GM21717 (cell line): Measurements from ENCODE around the gene ANGPT4.

ENCODE experiments used
- ATAC-seq: cut with Tn5 transposase; IDR thresholded peaks from one replicate; pipeline ENCODE4 v1.9.1; 2021; ENCODE audit warnings: mild to moderate bottlenecking, moderate library complexity; ENCODE audit not compliant: unreplicated experiment

ANGPT4 gene, protein sequence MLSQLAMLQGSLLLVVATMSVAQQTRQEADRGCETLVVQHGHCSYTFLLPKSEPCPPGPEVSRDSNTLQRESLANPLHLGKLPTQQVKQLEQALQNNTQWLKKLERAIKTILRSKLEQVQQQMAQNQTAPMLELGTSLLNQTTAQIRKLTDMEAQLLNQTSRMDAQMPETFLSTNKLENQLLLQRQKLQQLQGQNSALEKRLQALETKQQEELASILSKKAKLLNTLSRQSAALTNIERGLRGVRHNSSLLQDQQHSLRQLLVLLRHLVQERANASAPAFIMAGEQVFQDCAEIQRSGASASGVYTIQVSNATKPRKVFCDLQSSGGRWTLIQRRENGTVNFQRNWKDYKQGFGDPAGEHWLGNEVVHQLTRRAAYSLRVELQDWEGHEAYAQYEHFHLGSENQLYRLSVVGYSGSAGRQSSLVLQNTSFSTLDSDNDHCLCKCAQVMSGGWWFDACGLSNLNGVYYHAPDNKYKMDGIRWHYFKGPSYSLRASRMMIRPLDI

DNA sequence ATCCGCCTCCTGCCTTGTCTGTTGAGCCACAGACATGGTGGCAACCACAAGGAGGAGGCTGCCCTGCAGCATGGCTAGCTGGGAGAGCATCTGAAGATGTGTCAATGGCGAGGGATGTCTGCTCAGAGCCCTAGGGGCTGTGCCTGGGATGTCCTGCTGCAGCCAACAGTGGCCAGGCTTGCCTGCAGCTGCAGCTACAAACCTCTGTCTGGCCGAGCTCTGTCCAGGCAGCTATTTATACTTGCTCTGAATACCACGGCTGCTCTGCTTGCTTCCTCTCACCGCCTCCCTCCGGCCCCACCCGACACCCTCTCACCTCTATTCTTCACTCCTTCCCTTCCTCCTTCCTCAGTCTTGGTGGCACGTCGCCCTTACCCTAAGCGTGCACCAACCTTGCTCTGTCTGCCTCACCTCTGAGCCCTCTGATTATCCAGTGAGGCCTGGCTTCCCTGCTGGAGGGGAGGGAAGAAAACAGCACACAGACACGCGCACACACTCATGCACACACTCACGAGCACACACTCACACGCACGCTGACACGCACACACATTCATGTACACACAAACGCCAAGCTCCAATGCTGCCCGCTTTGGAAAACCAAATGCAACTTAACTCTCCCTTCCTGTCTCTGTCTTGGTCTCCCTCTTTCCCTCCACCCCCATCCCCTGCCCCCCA, at the start of gene ANGPT4:
ANGPT4 (minus strand) TSS at position 210 of the 675 bp plus-strand sequence; CDS start at position 90, 120 bp downstream.
- ATAC-seq = no peak

DNA sequence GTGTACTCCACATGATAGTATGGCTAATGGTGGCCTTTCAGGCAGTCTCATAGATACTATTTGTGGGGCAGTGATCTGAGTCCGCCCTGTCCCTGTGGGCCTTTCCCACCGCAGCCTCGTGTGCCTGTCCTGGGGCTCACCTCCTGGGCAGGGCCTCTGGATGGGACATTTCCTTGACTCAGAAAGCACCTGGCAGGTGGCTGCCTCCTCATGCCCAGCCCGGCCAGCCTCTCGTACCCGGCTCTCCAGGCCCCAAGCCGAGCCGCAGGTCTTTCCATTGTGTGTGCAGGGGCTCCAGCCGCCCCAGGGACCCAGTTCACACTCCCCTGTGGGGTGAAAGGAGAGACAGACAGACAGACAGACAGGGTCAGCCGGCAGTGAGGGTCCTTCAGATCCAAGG, 47.7 kb upstream of the ANGPT4 start:
- ATAC-seq = no peak

DNA sequence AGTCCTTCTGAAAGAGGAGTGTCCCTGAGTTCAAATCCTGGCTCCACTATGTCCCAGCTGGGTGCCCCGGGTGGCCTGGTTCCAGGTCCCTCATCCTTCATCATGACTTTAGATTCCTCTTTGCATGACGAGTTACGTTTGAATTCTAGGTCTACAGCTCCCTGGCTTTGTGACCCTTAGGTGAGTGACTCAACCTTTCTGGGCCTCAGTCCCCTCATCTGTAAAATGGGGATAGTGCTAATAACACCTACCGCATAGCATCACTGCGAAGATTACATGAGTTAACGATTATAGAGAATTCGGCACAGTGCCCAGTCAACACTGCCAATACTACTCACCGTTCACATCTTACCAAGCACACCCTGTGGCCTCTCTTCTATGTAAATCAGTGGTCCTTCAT, 46.5 kb upstream of the ANGPT4 start:
- ATAC-seq = no peak

DNA sequence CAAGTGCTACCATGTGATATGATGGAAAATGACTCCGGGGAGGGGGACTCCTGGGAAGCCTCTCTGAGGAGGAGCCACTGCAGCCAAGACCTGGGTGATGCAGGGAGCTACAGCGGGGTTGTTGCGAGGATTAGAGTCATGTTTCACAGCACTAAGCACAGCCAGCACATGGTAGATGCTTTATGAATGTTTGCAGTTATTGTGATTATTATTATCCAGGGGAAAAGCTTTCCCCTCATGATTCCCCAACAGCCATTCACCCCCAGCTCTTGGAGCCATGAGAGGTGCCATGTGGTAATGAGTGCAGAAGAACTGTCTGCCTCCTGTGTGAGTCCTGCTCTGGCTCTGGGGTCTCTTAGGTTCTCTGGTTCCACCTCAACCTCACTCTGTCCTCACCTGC, 46.1 kb upstream of the ANGPT4 start:
- no peak for ATAC-seq

DNA sequence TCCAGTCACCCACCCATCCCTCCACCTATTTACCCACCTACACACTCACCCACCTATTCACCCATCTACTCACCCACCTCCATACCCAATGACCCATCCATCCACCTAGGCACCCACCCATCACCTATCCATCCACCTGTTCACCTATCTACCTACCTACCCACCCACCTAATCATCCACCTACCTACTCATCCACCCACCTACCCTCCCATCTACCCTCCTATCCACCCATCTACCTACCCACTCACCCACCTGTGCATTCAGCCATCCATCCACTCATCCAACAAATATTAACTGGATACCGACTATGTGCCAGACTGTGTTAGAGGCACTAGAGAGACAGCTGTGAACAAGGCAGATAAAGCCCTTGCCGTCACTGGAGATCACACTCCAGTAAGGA, 45.6 kb upstream of the ANGPT4 start:
- no peak for ATAC-seq

DNA sequence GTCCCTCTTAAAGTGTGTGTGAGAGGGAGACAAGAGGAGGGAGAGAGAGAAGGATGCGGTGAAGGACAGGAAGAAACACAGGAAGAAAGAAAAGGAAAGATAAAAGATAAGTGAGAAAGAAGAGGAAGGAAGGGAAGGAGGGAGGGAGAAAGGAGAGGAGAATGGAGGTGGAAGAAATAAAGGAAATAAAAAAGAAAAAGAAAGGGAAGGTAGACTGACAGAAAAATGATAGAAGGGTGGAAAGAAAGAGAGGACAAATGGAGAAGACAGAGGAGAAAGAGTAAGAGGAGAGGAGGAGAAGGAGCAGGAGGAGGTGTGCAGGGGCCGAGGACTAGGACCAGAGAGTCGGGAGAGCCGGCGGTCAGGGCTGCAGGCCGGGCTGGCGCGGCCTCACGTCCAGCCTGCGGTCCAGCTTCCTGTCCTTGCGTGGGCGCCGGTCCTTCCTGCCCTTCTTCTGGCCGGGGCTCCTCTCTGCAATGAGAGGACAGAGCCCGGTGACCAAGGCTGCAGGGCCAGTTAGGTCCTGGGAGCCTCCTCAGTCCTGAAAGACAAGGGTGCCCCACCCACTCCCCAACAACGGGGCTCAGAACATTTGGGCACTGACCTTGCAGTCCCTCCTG, 44.0 kb upstream of the ANGPT4 start:
- no peak for ATAC-seq

DNA sequence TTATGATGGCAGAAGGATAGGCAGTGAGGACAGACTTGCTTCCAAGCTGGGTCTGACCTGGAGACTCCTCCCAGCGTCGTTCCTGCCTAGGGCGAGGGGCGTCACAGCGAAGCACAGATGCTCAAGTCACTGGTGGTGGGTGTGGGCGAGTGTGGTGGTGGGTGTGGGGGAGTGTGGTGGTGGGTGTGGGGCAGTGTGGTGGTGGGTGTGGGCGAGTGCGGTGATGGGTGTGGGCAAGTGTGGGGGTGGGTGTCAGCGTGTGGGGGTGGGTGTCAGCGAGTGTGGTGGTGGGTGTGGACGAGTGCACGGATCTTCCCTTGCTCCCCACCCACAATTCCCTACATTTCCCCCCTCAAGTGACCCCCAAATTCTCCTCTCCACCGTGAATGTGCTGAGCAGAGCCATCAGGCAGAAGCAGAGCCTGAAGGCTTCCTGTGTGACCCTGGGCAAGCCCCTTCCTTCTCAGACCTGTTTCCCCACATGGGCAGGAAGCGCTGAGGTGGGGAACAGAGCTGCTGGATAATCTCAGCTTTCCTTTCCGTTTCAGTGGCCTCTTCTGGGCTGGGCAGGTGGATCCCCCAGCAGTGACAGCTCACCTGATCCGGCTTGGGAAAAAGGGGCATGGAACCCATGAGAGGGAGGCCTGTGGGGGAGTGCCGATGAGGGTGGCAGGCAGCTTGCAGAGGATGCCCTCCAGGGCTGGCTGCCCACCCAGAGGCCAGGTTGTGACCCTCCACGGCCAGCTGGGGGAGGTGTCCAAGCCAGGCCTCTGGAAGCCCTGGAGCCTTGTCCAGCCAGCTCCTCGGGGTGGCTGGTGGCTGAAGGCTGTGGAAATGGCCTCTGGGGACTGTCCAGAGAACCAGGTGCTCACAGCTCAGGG, 43.0 kb upstream of the ANGPT4 start:
- no peak for ATAC-seq

DNA sequence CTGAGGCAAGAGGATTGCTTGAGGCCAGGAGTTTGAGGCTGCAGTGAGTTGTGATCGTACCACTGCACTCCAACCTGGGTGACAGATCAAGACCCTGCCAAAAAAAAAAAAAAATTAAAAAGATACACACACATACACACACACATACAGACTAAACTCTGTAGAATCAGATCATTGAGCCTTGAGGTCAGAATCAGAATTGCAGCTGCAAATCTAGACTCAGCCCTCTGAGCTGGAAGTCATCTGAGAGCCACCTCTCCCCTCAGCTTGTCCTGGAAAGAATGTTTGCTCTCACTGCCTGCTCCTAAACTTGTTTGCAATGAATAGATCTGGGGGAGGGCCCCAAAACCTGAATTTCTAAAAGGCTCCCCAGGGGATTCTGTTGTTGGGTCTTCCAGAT, 41.4 kb upstream of the ANGPT4 start:
- no peak for ATAC-seq

DNA sequence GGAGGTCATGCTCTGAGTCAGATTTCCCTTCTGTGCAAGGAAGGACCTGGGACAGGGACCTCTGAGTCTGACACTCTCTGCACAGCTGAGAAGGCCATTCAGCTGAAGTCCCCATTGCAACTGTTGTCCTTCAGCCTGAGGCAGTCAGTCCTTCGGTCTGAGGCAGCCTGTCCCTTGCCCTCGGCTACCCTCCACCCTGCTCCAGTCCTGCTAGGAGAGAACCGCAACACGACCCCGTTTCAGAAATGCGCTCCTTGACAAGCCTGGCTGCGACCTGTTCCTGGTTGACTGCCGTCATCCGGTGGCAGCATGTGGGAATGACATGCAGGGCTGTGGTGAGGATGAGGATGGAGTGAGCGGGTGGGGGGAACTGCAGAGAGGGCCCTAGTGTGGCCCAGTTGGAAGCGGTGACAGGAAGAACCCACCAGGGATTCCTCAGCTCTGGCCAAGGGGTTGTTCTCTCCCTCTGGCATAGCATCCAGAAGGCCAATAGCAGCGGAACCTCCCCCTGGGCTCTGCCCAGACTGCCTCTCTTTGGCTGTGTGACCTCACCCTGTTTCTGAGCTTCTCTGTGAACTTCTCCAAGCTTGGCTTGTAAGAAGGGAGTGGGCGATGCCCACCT, 40.3 kb upstream of the ANGPT4 start:
- no peak for ATAC-seq

DNA sequence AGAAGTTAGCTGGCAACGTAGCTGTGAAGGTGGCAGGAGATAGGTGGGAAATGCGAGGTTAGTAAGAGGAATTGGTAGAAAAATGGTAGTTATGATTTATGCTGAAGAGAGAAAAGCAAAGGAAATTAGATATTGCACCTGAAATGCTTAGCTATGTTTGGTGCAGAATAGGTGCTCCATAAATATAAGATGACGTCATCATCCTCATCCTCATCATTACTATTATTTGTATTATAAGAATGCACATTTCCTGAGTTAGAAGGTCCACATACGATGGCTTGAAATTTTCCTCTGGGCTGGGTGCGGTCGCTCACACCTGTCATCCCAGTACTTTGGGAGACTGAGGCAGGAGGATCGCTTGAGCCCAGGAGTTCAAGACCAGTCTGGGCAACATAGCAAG, 39.5 kb upstream of the ANGPT4 start:
- no peak for ATAC-seq

DNA sequence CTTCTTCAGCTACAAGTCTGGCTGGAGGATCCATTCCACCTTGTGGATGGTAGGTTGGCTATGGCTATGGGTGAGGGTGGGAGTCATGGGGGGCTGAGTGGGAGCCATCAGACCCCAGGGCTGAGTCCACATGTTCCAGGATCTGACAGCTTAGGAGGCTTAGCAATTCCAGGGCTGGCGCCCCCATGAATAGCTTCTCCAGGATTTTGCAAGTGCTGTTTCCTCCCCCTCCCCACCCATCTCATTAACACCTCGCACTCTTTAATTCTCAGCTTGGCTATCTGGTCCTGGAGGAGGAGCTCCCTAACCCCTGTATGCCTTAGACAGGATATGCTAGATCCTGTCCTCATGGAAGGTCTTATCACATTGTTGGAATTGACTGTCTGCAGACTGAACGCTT, 39.0 kb upstream of the ANGPT4 start:
- no peak for ATAC-seq

DNA sequence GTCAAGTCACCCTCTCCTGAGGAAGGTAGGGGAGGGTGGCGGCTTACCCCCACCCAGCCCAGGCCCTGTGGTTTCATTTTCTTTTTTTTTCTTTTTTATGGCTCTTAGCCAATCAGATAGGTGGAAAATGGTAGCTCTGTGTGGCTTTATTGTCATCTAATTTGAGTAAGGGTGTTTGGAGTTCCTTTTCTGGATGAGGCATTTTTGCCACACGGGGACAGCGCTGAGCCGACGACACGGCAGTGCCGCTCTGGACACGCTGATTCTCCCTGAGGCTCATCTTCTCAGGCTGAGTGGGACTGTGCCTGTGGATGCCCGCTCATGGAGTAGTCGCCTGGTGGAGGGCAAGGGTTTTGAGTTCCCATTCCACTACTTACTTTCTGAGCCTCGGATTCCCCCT, 37.6 kb upstream of the ANGPT4 start:
- no peak for ATAC-seq

DNA sequence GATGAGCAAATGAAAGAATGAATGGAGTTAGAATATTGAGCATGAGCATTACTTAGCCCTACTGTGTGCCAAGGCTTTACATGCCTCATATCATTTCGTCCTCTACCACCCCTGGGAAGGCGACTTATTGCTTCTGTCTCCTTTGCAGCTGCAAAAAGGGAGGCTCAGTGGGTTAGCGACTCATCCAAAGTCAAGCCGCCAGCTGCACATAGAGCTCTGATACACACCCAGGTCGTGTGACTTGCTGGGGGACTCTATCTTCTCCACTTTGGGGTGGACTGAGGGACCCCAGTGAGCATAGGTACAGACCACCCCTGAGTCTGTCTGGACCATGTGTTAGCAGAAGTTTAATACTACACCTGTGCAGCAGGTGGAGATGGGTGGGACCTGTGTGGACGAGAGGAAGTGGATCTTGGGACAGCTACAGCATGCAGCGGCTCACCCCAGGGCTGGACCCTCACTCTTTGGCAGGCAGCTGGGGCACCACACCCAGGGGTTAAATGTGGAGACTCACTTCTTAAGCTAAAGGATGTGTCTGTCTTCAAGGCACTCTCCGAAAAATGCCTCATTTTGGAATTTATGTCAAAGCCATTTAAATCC, 36.2 kb upstream of the ANGPT4 start:
- ATAC-seq = no peak

DNA sequence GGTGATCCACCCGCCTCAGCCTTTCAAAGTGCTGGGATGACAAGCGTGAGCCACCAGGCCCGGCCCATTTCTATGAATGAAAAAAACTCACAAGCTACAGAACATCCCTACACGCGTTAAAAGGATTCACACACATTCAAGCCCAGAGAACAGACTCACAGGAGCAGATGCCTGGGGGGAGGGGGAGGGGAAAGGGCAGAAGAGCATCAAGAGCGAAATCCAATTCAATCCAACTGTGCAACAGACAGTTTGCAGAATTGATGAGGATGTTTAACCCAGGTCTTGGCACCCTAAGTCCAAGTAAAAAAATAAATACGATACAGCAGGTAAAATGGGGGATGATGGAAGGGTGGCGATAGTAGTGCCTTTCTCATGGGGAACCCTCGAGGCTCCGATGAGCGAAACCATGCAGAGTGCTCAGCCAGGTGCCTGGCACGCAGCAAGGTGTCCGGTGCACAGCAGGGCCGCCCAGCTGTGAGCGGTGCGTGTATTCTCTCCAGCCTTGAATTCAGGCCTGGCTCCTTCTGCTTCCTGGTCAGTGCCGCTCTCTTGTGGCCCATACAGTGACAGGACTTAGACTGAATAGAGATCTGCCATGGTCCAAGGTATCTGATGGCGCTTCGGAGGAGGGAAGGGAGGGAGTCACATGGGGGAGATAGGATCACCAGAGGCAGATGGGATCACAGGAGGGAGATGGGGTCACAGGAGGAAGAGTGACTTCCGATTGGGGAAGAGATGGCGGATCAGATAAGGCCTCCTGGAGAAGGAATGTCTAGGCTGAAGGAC, 35.4 kb upstream of the ANGPT4 start:
- ATAC-seq = no peak

DNA sequence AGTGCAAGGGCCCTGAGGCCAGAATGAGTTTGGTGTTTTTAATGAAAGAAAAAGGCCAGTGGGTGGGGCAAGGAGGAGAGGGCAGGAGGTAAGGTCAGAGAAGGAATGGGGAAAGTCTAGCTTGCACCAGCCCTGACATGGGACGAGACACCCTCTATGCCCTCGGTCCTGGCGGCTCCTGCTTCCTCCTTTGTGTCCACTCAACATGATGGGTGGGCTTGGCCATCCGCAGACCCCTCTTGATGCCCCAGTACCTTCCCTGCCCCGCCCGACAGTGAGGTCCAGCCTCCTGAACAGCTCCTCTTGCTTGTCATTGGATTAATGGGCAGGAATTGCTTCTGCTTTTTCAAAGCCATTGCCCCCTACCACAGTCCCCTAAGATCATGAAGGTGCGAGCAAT, 33.6 kb upstream of the ANGPT4 start:
- ATAC-seq = no peak

DNA sequence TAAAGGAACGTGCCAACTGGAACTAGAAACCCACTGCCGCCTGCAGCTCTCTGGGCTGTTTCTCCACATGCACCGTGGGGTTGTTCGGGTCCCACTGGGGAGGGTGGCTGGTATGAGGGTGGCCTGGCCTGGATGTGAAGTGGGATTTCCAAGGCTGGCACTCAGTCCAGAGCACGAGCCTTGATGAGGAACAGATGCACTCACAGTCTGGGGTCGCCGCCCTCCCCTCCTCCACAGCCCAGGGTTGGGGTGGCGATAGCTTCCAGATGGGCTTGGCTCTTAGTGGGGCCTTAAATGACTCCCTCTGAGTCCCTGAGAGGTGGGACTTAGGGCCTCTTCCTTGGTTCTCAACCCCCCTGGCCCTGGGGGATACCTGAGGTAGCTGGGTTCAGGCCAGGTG, 30.7 kb upstream of the ANGPT4 start:
- ATAC-seq = no peak

DNA sequence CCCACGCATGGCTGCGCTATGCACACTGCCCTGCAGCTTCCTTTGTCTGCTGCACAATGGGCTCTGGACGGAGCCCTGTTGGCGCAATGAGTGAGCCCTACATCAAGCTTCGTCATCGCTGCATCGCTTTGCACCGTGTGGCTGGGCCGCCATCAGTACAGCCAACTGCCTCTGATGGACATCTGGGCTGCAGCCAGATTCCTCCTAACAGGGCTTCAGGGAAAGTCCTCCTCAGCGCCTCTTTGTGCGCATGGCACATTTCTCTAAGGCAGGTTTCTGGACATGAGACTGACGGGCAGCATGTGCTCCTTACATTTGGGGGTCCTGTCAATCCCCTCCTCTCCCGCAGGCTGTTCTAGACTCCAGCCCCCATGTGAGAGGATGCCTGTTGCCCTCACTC, 29.7 kb upstream of the ANGPT4 start:
- ATAC-seq = no peak

DNA sequence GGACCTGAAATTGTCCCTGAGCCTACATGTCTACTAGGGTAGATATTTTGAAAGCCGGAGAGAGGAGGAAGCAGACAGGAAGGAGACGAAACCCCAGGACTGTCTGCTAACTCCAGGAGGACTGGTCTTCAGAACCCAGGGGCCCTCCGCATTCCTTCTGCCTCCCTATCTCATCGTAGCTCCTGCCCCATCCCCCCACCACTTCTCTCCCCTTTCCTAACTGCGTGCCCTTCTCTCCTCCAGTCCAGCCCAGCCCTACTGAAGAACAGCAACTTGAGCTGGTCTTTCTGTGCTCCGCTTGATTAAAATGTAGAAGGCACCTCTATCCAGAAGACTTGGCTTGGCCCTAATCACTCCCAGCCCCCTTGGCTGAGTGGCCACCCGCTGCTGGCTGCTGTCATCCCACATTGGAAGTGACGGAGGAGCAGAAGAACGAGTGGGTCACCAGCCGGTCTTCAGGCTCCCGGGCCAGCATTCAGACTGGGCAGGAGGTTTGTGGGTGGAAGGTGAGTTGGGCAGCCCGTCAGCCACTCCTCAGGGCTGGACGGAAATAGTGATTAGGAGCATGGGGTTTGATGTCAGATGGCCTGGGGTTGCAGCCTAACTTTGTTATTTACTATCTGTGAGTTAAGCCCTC, 28.8 kb upstream of the ANGPT4 start:
- ATAC-seq = no peak

DNA sequence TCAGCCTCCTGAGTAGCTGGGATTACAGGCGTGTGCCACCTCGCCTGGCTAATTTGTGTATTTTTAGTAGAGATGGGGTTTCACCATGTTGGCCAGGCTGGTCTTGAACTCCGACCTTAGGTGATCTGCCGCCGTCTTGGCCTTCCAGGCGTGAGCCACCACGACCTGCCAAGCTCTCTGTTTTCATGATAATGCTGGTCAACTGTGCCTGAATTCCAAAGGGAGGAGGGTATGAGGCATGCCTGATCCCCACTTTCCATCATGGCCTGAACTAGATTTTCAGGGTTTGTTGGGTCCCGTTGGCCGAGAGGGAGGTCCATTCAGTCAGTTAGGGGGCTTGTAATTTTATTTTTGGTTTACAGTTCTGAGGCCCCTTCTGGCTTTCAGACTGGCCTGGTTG, 28.0 kb upstream of the ANGPT4 start:
- no peak for ATAC-seq
